ENCODE results near the gene DLX4. TPM values are rescaled to one million over a fixed set of nuclear protein-coding genes. Genes with fewer than 3 reads are reported as not detected.

DLX4 gene
- total RNA-seq, 1 experiment from 2014 or later, result 1.6 TPM

GRCh38 chr17:50014471-50015088 is 45.6 kb downstream of the DLX4 start:
- no peak for DNase-seq (ENCODE audit: low spot score)

DNA sequence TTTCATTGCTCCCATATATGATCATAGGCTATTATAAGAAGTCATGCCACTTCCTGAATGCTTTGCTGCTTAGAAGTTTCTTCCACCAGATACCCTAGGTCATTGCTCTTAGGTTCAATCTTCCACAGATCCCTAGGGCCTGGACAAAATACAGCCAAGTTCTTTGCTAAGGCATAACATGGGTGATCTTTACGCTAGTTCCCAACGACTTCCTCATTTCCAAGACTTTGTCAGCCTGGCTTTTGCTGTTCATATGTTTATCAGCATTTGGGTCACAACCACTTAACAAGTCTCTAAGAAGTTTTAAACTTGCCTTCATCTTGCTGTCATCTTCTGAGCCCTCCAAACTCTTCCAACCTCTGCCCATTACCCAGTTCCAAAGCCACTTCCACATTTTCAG is 46.2 kb downstream of the DLX4 start:
- no peak for DNase-seq (ENCODE audit: low spot score)

GRCh38 chr17:50018909-50019308 is 49.9 kb downstream of the DLX4 start:
- no peak for DNase-seq (ENCODE audit: low spot score)

DNA sequence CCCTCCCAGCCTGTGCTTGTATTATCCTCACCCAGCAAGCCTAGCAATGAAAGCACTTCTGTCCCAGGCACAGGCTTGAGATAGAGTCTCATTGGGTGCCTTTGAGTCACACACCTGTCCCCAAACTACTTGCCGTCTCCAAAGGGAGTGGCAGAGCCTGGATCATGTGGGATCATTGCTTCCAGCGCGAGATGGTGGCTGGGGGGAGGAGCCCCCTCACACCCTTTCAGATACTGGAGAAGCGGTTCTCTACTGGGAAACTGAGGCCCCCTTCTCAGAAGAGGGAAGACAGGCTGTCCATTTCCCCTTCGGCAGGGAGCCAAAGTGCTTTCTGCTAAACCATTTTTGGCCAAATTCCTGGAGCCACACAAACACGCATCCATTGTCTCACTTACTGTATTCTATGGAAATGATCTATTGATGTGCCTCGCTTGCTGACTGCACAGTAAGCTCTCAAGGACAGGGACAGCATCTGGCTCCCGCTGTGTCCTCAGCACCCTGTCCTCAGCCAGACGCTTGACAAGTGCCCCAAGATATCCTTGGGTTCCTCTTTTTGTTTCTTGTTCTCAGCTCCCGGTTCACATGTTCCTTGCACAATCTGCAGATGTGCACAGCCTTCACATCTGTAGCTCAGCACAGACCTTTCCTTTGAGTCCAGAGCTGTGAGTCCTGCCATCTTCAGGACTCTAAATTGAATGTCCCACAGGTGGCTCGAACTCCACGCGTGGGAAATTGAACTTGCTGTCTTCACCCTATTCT is 52.0 kb downstream of the DLX4 start:
- DNase-seq (ENCODE audit: low spot score), result no peak

DNA sequence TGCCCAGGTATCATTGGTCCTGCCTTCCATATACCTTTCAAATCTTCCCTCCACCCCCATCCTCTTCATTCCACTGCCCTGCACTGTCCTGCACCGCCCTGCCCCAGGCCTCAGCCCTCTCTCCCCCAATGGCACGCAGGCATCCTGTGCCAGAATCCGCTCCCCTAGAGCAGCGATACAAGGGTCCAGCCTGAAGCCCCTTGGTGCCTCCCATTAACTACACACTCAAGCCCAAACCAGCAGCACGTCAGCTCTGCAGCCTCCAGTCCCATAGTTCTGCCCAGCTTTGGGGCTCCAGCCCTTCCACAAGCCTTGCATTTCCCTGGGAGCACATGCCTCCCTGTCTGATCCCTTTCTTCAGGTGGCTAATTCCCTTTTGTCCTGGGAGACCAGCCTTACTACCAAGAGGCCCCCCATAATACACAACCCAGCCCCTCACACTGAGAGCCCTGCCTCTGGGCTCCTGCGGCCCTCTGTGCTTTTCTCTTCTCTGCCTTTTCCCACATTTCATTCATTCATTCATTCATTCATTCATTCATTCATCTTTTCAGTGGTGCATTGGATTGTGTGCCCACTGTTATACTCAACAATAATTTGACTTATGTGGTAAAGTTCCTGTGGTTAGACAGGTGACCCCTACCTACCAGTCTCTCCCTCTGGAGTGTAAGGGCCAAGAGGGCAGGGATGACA is 52.8 kb downstream of the DLX4 start:
- DNase-seq (ENCODE audit: low spot score), result no peak

- DNase-seq (ENCODE audit: low spot score), result no peak
Observed at GRCh38 chr17:50022463-50023130, 53.6 kb downstream of the DLX4 start.

GRCh38 chr17:50023520-50023919 is 54.5 kb downstream of the DLX4 start:
- no peak for DNase-seq (ENCODE audit: low spot score)

Other genes with a start within 250 kb of the DLX4 start
- gene FAM117A, start 205.1 kb upstream of the DLX4 start, total RNA-seq (2014; rRNA removed; shearing (Covaris generic)), result 6.9 and 8.1 TPM in 2 replicates
- gene KAT7, start 180.5 kb upstream of the DLX4 start, total RNA-seq (2014; rRNA removed; shearing (Covaris generic)), result 34.0 and 42.3 TPM in 2 replicates
- not detected in 2 replicates for gene TAC4, start 121.1 kb upstream of the DLX4 start, total RNA-seq (2014; rRNA removed; shearing (Covaris generic))
- gene DLX3, start 26.0 kb downstream of the DLX4 start, total RNA-seq (2014; rRNA removed; shearing (Covaris generic)), result 0.17 TPM in 1 of 2 replicates, not detected in the other
- 106 and 129 TPM in 2 replicates for gene ITGA3, start 86.9 kb downstream of the DLX4 start, total RNA-seq (2014; rRNA removed; shearing (Covaris generic))
- gene PDK2, start 126.2 kb downstream of the DLX4 start, total RNA-seq (2014; rRNA removed; shearing (Covaris generic)), result 37.6 and 41.2 TPM in 2 replicates
- 0.70 and 1.2 TPM in 2 replicates for gene SAMD14, start 161.0 kb downstream of the DLX4 start, total RNA-seq (2014; rRNA removed; shearing (Covaris generic))
- 16.3 and 18.5 TPM in 2 replicates for gene PPP1R9B, start 181.5 kb downstream of the DLX4 start, total RNA-seq (2014; rRNA removed; shearing (Covaris generic))
- gene SGCA, start 196.8 kb downstream of the DLX4 start, total RNA-seq (2014; rRNA removed; shearing (Covaris generic)), result 0.45 TPM in 1 of 2 replicates, not detected in the other
- 11.1 and 25.7 TPM in 2 replicates for gene COL1A1, start 232.4 kb downstream of the DLX4 start, total RNA-seq (2014; rRNA removed; shearing (Covaris generic))

All from H4 (cell line).